GM23338 (cell line): ENCODE data around the gene MFAP3L.

Experiments
- CREB1 ChIP-seq: fragments of 250-450 bp; sonication (Bioruptor Pico); IDR thresholded peaks from 2 replicates; pipeline ENCODE4 v1.5.0; 2020; ENCODE audit warnings: low read depth, mild to moderate bottlenecking, moderate library complexity
- EZH2 ChIP-seq: fragments of 200-600 bp; sonication (generic); IDR thresholded peaks from one replicate; pipeline ENCODE4 v1.8.0; 2017; ENCODE audit warnings: antibody characterized with exemption, mild to moderate bottlenecking, low read depth; ENCODE audit not compliant: unreplicated experiment
- EZH2phosphoT487 ChIP-seq: fragments of 200-600 bp; sonication (generic); IDR thresholded peaks from one replicate; pipeline ENCODE4 v1.8.1; 2018; ENCODE audit warnings: antibody characterized with exemption; ENCODE audit not compliant: unreplicated experiment
- JUNB ChIP-seq: IDR thresholded peaks from one replicate; pipeline ENCODE4 v1.6.1; 2016; ENCODE audit warnings: antibody characterized with exemption; ENCODE audit not compliant: unreplicated experiment
- NANOG ChIP-seq: IDR thresholded peaks from 2 replicates; pipeline ENCODE4 v1.6.1; 2016; ENCODE audit warnings: antibody characterized with exemption, borderline replicate concordance
- POLR2AphosphoS5 ChIP-seq: IDR thresholded peaks from 2 replicates; pipeline ENCODE4 v1.6.1; 2016; ENCODE audit warnings: antibody characterized with exemption, low read depth
- ZNF114 ChIP-seq: fragments of 250-450 bp; sonication (Bioruptor Pico); IDR thresholded peaks from 2 replicates; pipeline ENCODE4 v1.5.0; 2020; ENCODE audit warnings: mild to moderate bottlenecking, moderate library complexity
- TF ChIP-seq, protein P1 (sequence below): IDR thresholded peaks from one replicate; pipeline ENCODE4 v1.6.1; 2018; ENCODE audit warnings: antibody characterized with exemption; ENCODE audit not compliant: unreplicated experiment
- TF ChIP-seq, protein P2 (sequence below), 2 experiments: fragments of 200-600 bp in 1 of 2; sonication (generic) in 1 of 2; conservative IDR thresholded peaks; 2 replicates each; pipeline versions ENCODE4 v1.5.1 to v1.6.1; 2016 to 2017; ENCODE audit warnings: antibody characterized with exemption in 2 of 2, low read depth in 2 of 2, mild to moderate bottlenecking in 2 of 2, moderate library complexity in 1 of 2
- TF ChIP-seq, protein P3 (sequence below): fragments of 250-450 bp; sonication (Bioruptor Pico); IDR thresholded peaks from 2 replicates; pipeline ENCODE4 v1.5.0; 2020; ENCODE audit warnings: mild to moderate bottlenecking, moderate library complexity

DNA sequence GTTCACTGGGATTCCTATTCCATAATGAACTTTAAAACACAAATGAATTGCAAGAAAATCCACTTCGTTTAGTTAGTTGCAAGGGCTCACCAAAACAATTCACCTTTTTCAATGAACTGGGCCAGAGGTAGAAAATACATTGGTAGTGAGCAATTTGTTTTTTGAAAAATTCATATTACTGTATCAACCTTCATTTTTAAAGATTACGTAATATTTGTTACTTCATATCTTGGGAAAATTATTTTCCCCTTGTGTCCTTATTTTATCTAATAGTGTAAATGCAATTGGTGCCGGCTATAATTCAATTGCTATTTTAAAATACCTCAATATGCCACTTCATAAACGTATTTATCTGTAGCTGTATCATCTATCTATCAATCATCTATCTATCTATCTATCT lies 41.5 kb downstream of the MFAP3L start:
- TF ChIP-seq, protein P1, sequence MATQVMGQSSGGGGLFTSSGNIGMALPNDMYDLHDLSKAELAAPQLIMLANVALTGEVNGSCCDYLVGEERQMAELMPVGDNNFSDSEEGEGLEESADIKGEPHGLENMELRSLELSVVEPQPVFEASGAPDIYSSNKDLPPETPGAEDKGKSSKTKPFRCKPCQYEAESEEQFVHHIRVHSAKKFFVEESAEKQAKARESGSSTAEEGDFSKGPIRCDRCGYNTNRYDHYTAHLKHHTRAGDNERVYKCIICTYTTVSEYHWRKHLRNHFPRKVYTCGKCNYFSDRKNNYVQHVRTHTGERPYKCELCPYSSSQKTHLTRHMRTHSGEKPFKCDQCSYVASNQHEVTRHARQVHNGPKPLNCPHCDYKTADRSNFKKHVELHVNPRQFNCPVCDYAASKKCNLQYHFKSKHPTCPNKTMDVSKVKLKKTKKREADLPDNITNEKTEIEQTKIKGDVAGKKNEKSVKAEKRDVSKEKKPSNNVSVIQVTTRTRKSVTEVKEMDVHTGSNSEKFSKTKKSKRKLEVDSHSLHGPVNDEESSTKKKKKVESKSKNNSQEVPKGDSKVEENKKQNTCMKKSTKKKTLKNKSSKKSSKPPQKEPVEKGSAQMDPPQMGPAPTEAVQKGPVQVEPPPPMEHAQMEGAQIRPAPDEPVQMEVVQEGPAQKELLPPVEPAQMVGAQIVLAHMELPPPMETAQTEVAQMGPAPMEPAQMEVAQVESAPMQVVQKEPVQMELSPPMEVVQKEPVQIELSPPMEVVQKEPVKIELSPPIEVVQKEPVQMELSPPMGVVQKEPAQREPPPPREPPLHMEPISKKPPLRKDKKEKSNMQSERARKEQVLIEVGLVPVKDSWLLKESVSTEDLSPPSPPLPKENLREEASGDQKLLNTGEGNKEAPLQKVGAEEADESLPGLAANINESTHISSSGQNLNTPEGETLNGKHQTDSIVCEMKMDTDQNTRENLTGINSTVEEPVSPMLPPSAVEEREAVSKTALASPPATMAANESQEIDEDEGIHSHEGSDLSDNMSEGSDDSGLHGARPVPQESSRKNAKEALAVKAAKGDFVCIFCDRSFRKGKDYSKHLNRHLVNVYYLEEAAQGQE: no peak
- TF ChIP-seq EZH2 (no peak), POLR2AphosphoS5 (no peak), CREB1 (CRISPR knock-in tag) (no peak), JUNB (no peak), NANOG (no peak), EZH2phosphoT487 (no peak), ZNF114 (CRISPR knock-in tag) (no peak)
- TF ChIP-seq, protein P2, sequence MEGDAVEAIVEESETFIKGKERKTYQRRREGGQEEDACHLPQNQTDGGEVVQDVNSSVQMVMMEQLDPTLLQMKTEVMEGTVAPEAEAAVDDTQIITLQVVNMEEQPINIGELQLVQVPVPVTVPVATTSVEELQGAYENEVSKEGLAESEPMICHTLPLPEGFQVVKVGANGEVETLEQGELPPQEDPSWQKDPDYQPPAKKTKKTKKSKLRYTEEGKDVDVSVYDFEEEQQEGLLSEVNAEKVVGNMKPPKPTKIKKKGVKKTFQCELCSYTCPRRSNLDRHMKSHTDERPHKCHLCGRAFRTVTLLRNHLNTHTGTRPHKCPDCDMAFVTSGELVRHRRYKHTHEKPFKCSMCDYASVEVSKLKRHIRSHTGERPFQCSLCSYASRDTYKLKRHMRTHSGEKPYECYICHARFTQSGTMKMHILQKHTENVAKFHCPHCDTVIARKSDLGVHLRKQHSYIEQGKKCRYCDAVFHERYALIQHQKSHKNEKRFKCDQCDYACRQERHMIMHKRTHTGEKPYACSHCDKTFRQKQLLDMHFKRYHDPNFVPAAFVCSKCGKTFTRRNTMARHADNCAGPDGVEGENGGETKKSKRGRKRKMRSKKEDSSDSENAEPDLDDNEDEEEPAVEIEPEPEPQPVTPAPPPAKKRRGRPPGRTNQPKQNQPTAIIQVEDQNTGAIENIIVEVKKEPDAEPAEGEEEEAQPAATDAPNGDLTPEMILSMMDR (conservative IDR thresholded peaks at IDR 0.05; ENCODE audit: low read depth in 2 of 2): no peak
- TF ChIP-seq, protein P3, sequence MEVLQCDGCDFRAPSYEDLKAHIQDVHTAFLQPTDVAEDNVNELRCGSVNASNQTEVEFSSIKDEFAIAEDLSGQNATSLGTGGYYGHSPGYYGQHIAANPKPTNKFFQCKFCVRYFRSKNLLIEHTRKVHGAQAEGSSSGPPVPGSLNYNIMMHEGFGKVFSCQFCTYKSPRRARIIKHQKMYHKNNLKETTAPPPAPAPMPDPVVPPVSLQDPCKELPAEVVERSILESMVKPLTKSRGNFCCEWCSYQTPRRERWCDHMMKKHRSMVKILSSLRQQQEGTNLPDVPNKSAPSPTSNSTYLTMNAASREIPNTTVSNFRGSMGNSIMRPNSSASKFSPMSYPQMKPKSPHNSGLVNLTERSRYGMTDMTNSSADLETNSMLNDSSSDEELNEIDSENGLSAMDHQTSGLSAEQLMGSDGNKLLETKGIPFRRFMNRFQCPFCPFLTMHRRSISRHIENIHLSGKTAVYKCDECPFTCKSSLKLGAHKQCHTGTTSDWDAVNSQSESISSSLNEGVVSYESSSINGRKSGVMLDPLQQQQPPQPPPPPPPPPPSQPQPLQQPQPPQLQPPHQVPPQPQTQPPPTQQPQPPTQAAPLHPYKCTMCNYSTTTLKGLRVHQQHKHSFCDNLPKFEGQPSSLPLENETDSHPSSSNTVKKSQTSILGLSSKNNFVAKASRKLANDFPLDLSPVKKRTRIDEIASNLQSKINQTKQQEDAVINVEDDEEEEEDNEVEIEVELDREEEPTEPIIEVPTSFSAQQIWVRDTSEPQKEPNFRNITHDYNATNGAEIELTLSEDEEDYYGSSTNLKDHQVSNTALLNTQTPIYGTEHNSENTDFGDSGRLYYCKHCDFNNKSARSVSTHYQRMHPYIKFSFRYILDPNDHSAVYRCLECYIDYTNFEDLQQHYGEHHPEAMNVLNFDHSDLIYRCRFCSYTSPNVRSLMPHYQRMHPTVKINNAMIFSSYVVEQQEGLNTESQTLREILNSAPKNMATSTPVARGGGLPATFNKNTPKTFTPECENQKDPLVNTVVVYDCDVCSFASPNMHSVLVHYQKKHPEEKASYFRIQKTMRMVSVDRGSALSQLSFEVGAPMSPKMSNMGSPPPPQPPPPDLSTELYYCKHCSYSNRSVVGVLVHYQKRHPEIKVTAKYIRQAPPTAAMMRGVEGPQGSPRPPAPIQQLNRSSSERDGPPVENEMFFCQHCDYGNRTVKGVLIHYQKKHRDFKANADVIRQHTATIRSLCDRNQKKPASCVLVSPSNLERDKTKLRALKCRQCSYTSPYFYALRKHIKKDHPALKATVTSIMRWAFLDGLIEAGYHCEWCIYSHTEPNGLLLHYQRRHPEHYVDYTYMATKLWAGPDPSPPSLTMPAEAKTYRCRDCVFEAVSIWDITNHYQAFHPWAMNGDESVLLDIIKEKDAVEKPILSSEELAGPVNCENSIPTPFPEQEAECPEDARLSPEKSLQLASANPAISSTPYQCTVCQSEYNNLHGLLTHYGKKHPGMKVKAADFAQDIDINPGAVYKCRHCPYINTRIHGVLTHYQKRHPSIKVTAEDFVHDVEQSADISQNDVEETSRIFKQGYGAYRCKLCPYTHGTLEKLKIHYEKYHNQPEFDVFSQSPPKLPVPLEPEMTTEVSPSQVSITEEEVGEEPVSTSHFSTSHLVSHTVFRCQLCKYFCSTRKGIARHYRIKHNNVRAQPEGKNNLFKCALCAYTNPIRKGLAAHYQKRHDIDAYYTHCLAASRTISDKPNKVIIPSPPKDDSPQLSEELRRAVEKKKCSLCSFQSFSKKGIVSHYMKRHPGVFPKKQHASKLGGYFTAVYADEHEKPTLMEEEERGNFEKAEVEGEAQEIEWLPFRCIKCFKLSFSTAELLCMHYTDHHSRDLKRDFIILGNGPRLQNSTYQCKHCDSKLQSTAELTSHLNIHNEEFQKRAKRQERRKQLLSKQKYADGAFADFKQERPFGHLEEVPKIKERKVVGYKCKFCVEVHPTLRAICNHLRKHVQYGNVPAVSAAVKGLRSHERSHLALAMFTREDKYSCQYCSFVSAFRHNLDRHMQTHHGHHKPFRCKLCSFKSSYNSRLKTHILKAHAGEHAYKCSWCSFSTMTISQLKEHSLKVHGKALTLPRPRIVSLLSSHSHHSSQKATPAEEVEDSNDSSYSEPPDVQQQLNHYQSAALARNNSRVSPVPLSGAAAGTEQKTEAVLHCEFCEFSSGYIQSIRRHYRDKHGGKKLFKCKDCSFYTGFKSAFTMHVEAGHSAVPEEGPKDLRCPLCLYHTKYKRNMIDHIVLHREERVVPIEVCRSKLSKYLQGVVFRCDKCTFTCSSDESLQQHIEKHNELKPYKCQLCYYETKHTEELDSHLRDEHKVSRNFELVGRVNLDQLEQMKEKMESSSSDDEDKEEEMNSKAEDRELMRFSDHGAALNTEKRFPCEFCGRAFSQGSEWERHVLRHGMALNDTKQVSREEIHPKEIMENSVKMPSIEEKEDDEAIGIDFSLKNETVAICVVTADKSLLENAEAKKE (CRISPR knock-in tag): no peak
